Measurements from ENCODE around the gene ZBTB45.

The ZBTB45 gene

GRCh38 chr19:58554494-58555368, 35.1 kb upstream of the ZBTB45 start, which contains the start of gene CHMP2A (continued):
- TF ChIP-seq ZNF596 (tag by site-specific recombination; IDR thresholded peaks at IDR 0.05) (no peak), ZNF366 (tag by site-specific recombination; conservative IDR thresholded peaks at IDR 0.05) (0 out of 2 replicates have a peak, but pooled peaks have one; percentile 7), ZNF837 (tag by site-specific recombination; IDR thresholded peaks at IDR 0.05) (0 out of 2 replicates have a peak, but pooled peaks have one; percentile 67), ZNF623 (tag by site-specific recombination; IDR thresholded peaks at IDR 0.05) (no peak; the same call in 1 of the 2 replicates), ZNF335 (tag by site-specific recombination; conservative IDR thresholded peaks at IDR 0.05) (peak; percentile 80; the same call in 1 of the 2 replicates), ZNF280D (tag by site-specific recombination; IDR thresholded peaks at IDR 0.05) (no peak), WT1 (tag by site-specific recombination; IDR thresholded peaks at IDR 0.05) (peak; percentile 56; the same call in 1 of the 2 replicates), ZNF843 (tag by site-specific recombination; IDR thresholded peaks at IDR 0.05) (peak; percentile 88), ZNF585B (tag by site-specific recombination; IDR thresholded peaks at IDR 0.05) (no peak), BCL11A (tag by site-specific recombination; IDR thresholded peaks at IDR 0.05; ENCODE audit: low read depth) (peak; percentile 55; the same call in 1 of the 2 replicates), HIC1 (tag by site-specific recombination; IDR thresholded peaks at IDR 0.05) (no peak; the same call in 1 of the 2 replicates), ZNF18 (tag by site-specific recombination; IDR thresholded peaks at IDR 0.05) (no peak), ZNF571 (tag by site-specific recombination; IDR thresholded peaks at IDR 0.05) (no peak), ZNF48 (tag by site-specific recombination; IDR thresholded peaks at IDR 0.05) (no peak), ZBTB17 (tag by site-specific recombination; IDR thresholded peaks at IDR 0.05) (peak; percentile 92), RBAK (tag by site-specific recombination; IDR thresholded peaks at IDR 0.05) (no peak), ZSCAN18 (tag by site-specific recombination; IDR thresholded peaks at IDR 0.05) (no peak), ZNF2 (tag by site-specific recombination; IDR thresholded peaks at IDR 0.05) (no peak), ZNF692 (tag by site-specific recombination; IDR thresholded peaks at IDR 0.05) (no peak; the same call in 1 of the 2 replicates), ZNF398 (tag by site-specific recombination; IDR thresholded peaks at IDR 0.05) (peak; percentile 44), ZNF426 (tag by site-specific recombination; IDR thresholded peaks at IDR 0.05) (no peak), OSR2 (tag by site-specific recombination; IDR thresholded peaks at IDR 0.05) (no peak), KLF7 (tag by site-specific recombination; IDR thresholded peaks at IDR 0.05; ENCODE audit: borderline replicate concordance) (no peak), ZNF76 (tag by site-specific recombination; IDR thresholded peaks at IDR 0.05; ENCODE audit: borderline replicate concordance, low read depth) (peak; percentile 85; the same call in 1 of the 2 replicates), ZNF549 (tag by site-specific recombination; IDR thresholded peaks at IDR 0.05) (no peak)
